ENCODE measurements around the gene NKAIN2.

DNA sequence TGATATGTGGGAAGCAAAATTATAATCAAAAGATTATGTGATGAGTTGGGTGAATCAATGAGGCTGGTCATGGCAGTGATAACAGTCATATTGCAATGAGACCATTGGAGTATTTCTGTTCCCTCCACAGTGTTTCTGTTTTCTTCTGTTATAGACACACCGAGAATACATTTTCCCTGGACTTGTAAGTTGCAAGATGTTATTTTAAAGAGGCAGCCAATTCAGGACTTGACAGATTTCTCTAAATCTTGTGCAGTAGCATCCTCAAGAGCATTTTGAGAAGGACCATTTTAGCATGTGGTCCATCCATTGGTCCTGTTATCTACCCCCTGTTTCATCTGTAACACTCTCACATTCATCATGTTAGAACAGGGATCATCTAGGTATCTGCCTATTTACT lies 55.6 kb downstream of the NKAIN2 start:
- TF ChIP-seq EZH2 (optimal IDR thresholded peaks at IDR 0.05; ENCODE audit: low read depth, low read length), result no peak
- TF ChIP-seq, protein P1, sequence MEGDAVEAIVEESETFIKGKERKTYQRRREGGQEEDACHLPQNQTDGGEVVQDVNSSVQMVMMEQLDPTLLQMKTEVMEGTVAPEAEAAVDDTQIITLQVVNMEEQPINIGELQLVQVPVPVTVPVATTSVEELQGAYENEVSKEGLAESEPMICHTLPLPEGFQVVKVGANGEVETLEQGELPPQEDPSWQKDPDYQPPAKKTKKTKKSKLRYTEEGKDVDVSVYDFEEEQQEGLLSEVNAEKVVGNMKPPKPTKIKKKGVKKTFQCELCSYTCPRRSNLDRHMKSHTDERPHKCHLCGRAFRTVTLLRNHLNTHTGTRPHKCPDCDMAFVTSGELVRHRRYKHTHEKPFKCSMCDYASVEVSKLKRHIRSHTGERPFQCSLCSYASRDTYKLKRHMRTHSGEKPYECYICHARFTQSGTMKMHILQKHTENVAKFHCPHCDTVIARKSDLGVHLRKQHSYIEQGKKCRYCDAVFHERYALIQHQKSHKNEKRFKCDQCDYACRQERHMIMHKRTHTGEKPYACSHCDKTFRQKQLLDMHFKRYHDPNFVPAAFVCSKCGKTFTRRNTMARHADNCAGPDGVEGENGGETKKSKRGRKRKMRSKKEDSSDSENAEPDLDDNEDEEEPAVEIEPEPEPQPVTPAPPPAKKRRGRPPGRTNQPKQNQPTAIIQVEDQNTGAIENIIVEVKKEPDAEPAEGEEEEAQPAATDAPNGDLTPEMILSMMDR (IDR thresholded peaks at IDR 0.05; ENCODE audit: low read length), result no peak
